Smooth muscle cell (in vitro differentiated cells): ENCODE results near the gene LINC00305. TPM values are rescaled to one million over a fixed set of nuclear protein-coding genes. Genes with fewer than 3 reads are reported as not detected.
A peak's percentile ranks its signal among the peaks of the same experiment; 100 is the strongest.

Experiments used
- DNase-seq: peaks from one replicate; lab custom pipeline; 2025; ENCODE audit not compliant: unreplicated experiment; lab: John Stamatoyannopoulos, UW
- H2AFZ ChIP-seq: fragments of 200-600 bp; sonication (generic); 2 replicates; pipeline ENCODE4 v1.6.0; 2016; ENCODE audit warnings: antibody characterized with exemption, low read depth, mild to moderate bottlenecking
- H3F3A ChIP-seq: fragments of 200-600 bp; sonication (generic); 2 replicates; pipeline ENCODE4 v1.6.0; 2017; ENCODE audit warnings: antibody characterized with exemption, low read depth
- H3K27ac ChIP-seq: fragments of 200-600 bp; sonication (generic); 2 replicates; pipeline ENCODE4 v1.5.1; 2016; ENCODE audit warnings: low read depth, mild to moderate bottlenecking
- H3K27me3 ChIP-seq: fragments of 200-600 bp; sonication (generic); 2 replicates; pipeline ENCODE4 v1.6.1; 2016; ENCODE audit warnings: low read depth, mild to moderate bottlenecking
- H3K36me3 ChIP-seq: fragments of 200-600 bp; sonication (generic); 2 replicates; pipeline ENCODE4 v1.5.1; 2016; ENCODE audit warnings: low read depth
- H3K4me1 ChIP-seq: fragments of 200-600 bp; sonication (generic); 2 replicates; pipeline ENCODE4 v1.5.1; 2016; ENCODE audit warnings: low read depth
- H3K4me2 ChIP-seq: fragments of 200-600 bp; sonication (generic); 2 replicates; pipeline ENCODE4 v1.6.0; 2016; ENCODE audit warnings: mild to moderate bottlenecking
- H3K4me3 ChIP-seq: fragments of 200-600 bp; sonication (generic); 2 replicates; pipeline ENCODE4 v1.5.1; 2016; ENCODE audit warnings: mild to moderate bottlenecking
- H3K79me2 ChIP-seq: fragments of 200-600 bp; sonication (generic); 2 replicates; pipeline ENCODE4 v1.6.0; 2016; ENCODE audit warnings: low read depth, mild to moderate bottlenecking
- H3K9ac ChIP-seq: fragments of 200-600 bp; sonication (generic); 2 replicates; pipeline ENCODE4 v1.6.0; 2016; ENCODE audit warnings: low read depth
- H3K9me3 ChIP-seq: fragments of 200-600 bp; sonication (generic); replicated peaks from 2 replicates; pipeline ENCODE4 v1.5.1; 2016; ENCODE audit warnings: low read depth
- H4K20me1 ChIP-seq: fragments of 200-600 bp; sonication (generic); 2 replicates; pipeline ENCODE4 v1.6.0; 2016; ENCODE audit warnings: low read depth
- WGBS: methylation state at CpG from one replicate; pipeline ENCODE4 v1.1.7; 2016; ENCODE audit warnings: low lambda C conversion rate; 5-methylcytosine and 5-hydroxymethylcytosine counted together
- polyA plus RNA-seq: library from polyadenylated mRNA; unstranded; fragments of >200 nt; fragmentation: Nextera tagmentation; extraction: Ambion mirVana; gene quantifications from 2 replicates; pipeline ENCODE4 v1.2.1, GENCODE V29; 2016
- total RNA-seq: library from RNA; depleted of rRNA; stranded (reverse); fragments of >200 nt; gene quantifications from 2 replicates; pipeline ENCODE4 v1.2.3, GENCODE V29; 2014
- TF ChIP-seq, protein P1 (sequence below): fragments of 200-600 bp; sonication (generic); IDR thresholded peaks from 2 replicates; pipeline ENCODE4 v1.5.1; 2017; ENCODE audit warnings: borderline replicate concordance, mild to moderate bottlenecking, antibody characterized with exemption; ENCODE audit not compliant: insufficient read depth, poor library complexity, severe bottlenecking

LINC00305 gene
- total and polyA plus RNA-seq, 2 experiments from 2014 or later, result 0.97 TPM; not detected in 1

DNA sequence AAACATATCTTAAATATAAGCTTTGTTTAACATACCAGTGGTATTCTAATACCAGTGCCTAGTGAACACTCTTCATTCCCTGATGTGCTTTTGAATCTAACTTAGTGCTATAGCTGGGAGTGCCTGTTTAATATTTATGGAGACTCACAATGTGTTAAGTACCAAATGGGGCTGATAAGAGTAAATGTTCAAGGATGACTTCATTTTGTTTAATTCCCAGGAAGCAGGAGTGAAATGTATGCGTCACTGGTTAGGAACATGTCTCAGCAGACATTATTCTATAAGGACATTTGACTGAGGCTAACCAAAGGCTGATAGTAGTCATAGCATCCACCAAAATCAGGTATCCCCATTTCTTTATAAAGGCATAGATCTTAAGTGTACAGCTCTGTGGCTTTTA lies 31.7 kb upstream of the LINC00305 start:
- Histone ChIP-seq H3K9ac (no peak overlapping the region), H3F3A (no peaks in the 10 kb centered on the region), H3K4me2 (peak overlapping the region; percentile 49), H3K27ac (peak overlapping the region; percentile 65), H3K4me3 (no peak overlapping the region), H3K79me2 (no peaks in the 10 kb centered on the region), H3K36me3 (no peaks in the 10 kb centered on the region), H3K9me3 (no peaks in the 10 kb centered on the region), H3K4me1 (no peaks in the 10 kb centered on the region), H2AFZ (peak overlapping the region; percentile 50), H4K20me1 (no peaks in the 10 kb centered on the region), H3K27me3 (no peaks in the 10 kb centered on the region)
- TF ChIP-seq, protein P1, sequence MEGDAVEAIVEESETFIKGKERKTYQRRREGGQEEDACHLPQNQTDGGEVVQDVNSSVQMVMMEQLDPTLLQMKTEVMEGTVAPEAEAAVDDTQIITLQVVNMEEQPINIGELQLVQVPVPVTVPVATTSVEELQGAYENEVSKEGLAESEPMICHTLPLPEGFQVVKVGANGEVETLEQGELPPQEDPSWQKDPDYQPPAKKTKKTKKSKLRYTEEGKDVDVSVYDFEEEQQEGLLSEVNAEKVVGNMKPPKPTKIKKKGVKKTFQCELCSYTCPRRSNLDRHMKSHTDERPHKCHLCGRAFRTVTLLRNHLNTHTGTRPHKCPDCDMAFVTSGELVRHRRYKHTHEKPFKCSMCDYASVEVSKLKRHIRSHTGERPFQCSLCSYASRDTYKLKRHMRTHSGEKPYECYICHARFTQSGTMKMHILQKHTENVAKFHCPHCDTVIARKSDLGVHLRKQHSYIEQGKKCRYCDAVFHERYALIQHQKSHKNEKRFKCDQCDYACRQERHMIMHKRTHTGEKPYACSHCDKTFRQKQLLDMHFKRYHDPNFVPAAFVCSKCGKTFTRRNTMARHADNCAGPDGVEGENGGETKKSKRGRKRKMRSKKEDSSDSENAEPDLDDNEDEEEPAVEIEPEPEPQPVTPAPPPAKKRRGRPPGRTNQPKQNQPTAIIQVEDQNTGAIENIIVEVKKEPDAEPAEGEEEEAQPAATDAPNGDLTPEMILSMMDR, result no peak
- DNase-seq, result no peak
- 21% methylated on average over 1 of the region's 1 CpG for WGBS

DNA sequence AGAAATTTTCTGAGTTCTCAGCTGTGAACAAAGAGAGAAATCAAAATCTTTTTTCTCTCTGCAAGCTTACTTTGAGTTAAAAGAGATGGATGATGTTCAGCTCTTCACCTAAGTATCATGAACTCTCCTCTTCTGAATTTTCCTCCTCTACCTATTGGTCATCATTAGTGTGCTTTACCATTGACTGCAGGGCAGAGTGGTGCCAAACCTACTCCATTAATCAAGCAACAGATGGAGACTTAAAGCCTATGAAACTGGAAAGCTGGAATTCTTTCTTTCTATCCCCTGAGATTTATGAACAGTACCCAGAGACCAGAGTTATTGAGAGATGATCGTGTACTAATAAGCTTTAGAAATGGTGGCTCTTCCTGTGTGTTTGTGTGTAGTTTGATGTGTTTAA lies 31.3 kb upstream of the LINC00305 start:
- Histone ChIP-seq H3K27ac (peak overlapping the region; percentile 65), H3K4me3 (no peak overlapping the region), H3K79me2 (no peaks in the 10 kb centered on the region), H3K9ac (no peak overlapping the region), H3K9me3 (no peaks in the 10 kb centered on the region), H3K4me2 (peak overlapping the region; percentile 49), H3K27me3 (no peaks in the 10 kb centered on the region), H2AFZ (peak overlapping the region; percentile 50), H4K20me1 (no peaks in the 10 kb centered on the region), H3K36me3 (no peaks in the 10 kb centered on the region), H3F3A (no peaks in the 10 kb centered on the region), H3K4me1 (no peaks in the 10 kb centered on the region)
- TF ChIP-seq, protein P1, result no peak
- DNase-seq, result no peak
- WGBS, result 30% methylated on average over 1 of the region's 1 CpG

DNA sequence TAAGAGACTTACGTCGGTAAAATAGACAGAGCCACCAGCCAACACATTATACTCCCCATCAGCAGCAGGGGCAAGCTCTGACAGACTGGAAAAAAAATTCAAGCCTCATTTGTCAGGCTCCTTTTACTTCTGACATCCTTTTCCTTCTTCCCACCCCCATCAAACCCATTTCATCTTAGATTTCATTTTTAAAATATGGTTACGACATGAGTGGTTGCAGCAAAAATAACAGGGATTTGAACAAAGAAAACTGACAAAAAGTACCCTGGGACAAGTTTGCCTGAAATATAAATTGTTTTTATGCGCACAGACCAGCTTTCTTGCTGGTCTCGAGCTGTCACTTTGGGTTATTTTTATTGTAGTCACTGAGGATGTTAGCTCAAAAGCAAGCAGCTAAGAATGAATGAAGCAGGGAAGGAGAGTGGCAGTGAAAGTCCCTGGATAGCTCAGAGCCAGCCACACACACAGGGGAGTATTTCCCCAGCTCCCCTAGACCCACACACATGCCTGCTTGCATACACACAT lies 30.7 kb upstream of the LINC00305 start:
- H4K20me1 ChIP-seq, result no peaks in the 10 kb centered on the region
- H3K9ac ChIP-seq, result no peak overlapping the region
- no peak overlapping the region for H3K4me2 ChIP-seq
- no peaks in the 10 kb centered on the region for H3K79me2 ChIP-seq
- 90% methylated on average over 5 of the region's 5 CpGs for WGBS
- H3K4me1 ChIP-seq, result no peaks in the 10 kb centered on the region
- no peaks in the 10 kb centered on the region for H3K9me3 ChIP-seq
- peak overlapping the region; percentile 65 for H3K27ac ChIP-seq
- H3K27me3 ChIP-seq, result no peaks in the 10 kb centered on the region
- TF ChIP-seq, protein P1, result no peak
- no peak overlapping the region for H3K4me3 ChIP-seq
- H3F3A ChIP-seq, result no peaks in the 10 kb centered on the region
- no peak for DNase-seq
- peak overlapping the region; percentile 50 for H2AFZ ChIP-seq
- H3K36me3 ChIP-seq, result no peaks in the 10 kb centered on the region

DNA sequence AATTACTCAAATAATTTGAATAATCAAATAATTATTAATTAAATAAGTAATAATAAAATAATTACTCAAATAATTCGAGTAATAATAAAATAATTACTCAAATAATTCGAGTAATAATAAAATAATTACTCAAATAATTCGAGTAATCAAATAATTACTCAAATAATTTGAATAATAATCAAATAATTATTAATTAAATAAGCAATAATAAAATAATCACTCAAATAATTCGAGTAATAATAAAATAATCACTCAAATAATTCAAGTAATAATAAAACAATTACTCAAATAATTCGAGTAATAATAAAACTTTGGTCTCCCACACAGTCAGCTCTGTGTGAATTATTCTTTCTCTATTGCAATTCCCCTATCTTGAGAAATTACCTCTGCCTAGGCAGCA lies 30.0 kb upstream of the LINC00305 start:
- H3K27me3 ChIP-seq, result no peaks in the 10 kb centered on the region
- no peaks in the 10 kb centered on the region for H3K36me3 ChIP-seq
- H2AFZ ChIP-seq, result no peak overlapping the region
- no peak overlapping the region for H3K4me3 ChIP-seq
- H3F3A ChIP-seq, result no peaks in the 10 kb centered on the region
- no peak overlapping the region for H3K9ac ChIP-seq
- TF ChIP-seq, protein P1, result no peak
- H3K4me2 ChIP-seq, result no peak overlapping the region
- H3K4me1 ChIP-seq, result no peaks in the 10 kb centered on the region
- no peak for DNase-seq
- H3K9me3 ChIP-seq, result no peaks in the 10 kb centered on the region
- no peak overlapping the region for H3K27ac ChIP-seq
- H4K20me1 ChIP-seq, result no peaks in the 10 kb centered on the region
- H3K79me2 ChIP-seq, result no peaks in the 10 kb centered on the region
- 79% methylated on average over 5 of the region's 5 CpGs for WGBS
